CD14-positive monocyte (primary cell): ENCODE results near the gene GNL2. TPM values are rescaled to one million over a fixed set of nuclear protein-coding genes. Genes with fewer than 3 reads are reported as not detected.
"Not testable (repeated sequence)": the region's sequence is repeated elsewhere in the genome, so short reads cannot be mapped to it uniquely, and the experiment has no call there.

ENCODE experiments used
- DNase-seq, 3 donors: peaks; one replicate each; pipeline ENCODE4 v3.0.0-alpha.2; 2011 to 2022
- H2AFZ ChIP-seq: 2 replicates; pipeline ENCODE4 v1.6.0; 2012; ENCODE audit warnings: mild to moderate bottlenecking, low read depth, low read length, inconsistent platforms; ENCODE audit not compliant: insufficient read depth, poor library complexity, severe bottlenecking
- H3K27ac ChIP-seq, 2 donors: 1 replicate in 1 of 2; 2 replicates in 1 of 2; pipeline ENCODE4 v1.5.1; 2012 to 2013; ENCODE audit warnings: low read length in 2 of 2, control low read depth in 1 of 2, inconsistent platforms in 1 of 2, low read depth in 1 of 2, mild to moderate bottlenecking in 1 of 2
- H3K27me3 ChIP-seq, 2 donors: one replicate each; pipeline versions ENCODE4 v1.6.0 to v1.6.1; 2011 to 2013; ENCODE audit warnings: low read length in 2 of 2; ENCODE audit not compliant: control insufficient read depth in 2 of 2, insufficient read depth in 2 of 2
- H3K36me3 ChIP-seq, 2 donors: replicated peaks in 1 of 2; 1 replicate in 1 of 2; 2 replicates in 1 of 2; pipeline versions ENCODE4 v1.5.1 to v1.6.1; 2012 to 2013; ENCODE audit warnings: low read length in 2 of 2, control low read depth in 1 of 2, inconsistent platforms in 1 of 2, mild to moderate bottlenecking in 1 of 2; ENCODE audit not compliant: insufficient read depth in 2 of 2, control insufficient read depth in 1 of 2
- H3K4me1 ChIP-seq, 2 donors: 1 replicate in 1 of 2; 2 replicates in 1 of 2; pipeline versions ENCODE4 v1.5.1 to v1.6.1; 2012 to 2013; ENCODE audit warnings: low read length in 2 of 2, control low read depth in 1 of 2, inconsistent platforms in 1 of 2, mild to moderate bottlenecking in 1 of 2, moderate library complexity in 1 of 2; ENCODE audit not compliant: insufficient read depth in 2 of 2, control insufficient read depth in 1 of 2
- H3K4me2 ChIP-seq: replicated peaks from 2 replicates; pipeline ENCODE3; 2012; ENCODE audit warnings: low read length, moderate library complexity, mild to moderate bottlenecking; ENCODE audit not compliant: poor library complexity, severe bottlenecking; ENCODE audit errors: extremely low read depth
- H3K4me3 ChIP-seq, 3 experiments: fragments of 200-600 bp in 1 of 3; sonication (generic) in 1 of 3; replicated peaks in 1 of 3; 1 replicate in 2 of 3; 2 replicates in 1 of 3; pipeline ENCODE4 v1.5.1; 2011 to 2013; ENCODE audit warnings: low read length in 3 of 3, mild to moderate bottlenecking in 3 of 3, control low read depth in 2 of 3, low read depth in 2 of 3, inconsistent platforms in 1 of 3, moderate library complexity in 1 of 3
- H3K79me2 ChIP-seq: 2 replicates; pipeline ENCODE4 v1.6.0; 2012; ENCODE audit warnings: mild to moderate bottlenecking, control low read depth, inconsistent platforms, low read length, moderate library complexity; ENCODE audit not compliant: insufficient read depth
- H3K9ac ChIP-seq: 2 replicates; pipeline ENCODE4 v1.6.0; 2017; ENCODE audit warnings: low read length, mild to moderate bottlenecking; ENCODE audit not compliant: insufficient read depth, poor library complexity, severe bottlenecking
- H3K9me3 ChIP-seq, 2 donors: replicated peaks in 1 of 2; 1 replicate in 1 of 2; 2 replicates in 1 of 2; pipeline versions ENCODE4 v1.5.1 to v1.6.1; 2012 to 2013; ENCODE audit warnings: low read length in 2 of 2, control low read depth in 1 of 2; ENCODE audit not compliant: control insufficient read depth in 1 of 2, insufficient read depth in 1 of 2
- H4K20me1 ChIP-seq: 2 replicates; pipeline ENCODE4 v1.6.0; 2012; ENCODE audit warnings: mild to moderate bottlenecking, low read length, control low read depth, moderate library complexity; ENCODE audit not compliant: insufficient read depth
- H3K27ac Mint-ChIP-seq, 7 donors: one replicate each; pipeline ENCODE4 v1.8.0; 2020; ENCODE audit warnings: mild to moderate bottlenecking in 7 of 7, mixed read lengths in 7 of 7, moderate library complexity in 6 of 7, inconsistent platforms in 2 of 7
- H3K27me3 Mint-ChIP-seq, 3 donors: one replicate each; pipeline ENCODE4 v1.8.0; 2021 to 2022; ENCODE audit warnings: low read depth in 3 of 3, mild to moderate bottlenecking in 3 of 3, mixed read lengths in 3 of 3, moderate library complexity in 3 of 3, inconsistent platforms in 1 of 3
- H3K36me3 Mint-ChIP-seq, 2 donors: one replicate each; pipeline ENCODE4 v1.8.0; 2020; ENCODE audit warnings: mixed read lengths in 2 of 2, inconsistent platforms in 1 of 2, mild to moderate bottlenecking in 1 of 2
- H3K4me1 Mint-ChIP-seq: one replicate; pipeline ENCODE4 v1.8.0; 2020; ENCODE audit warnings: mild to moderate bottlenecking, mixed read lengths
- H3K4me3 Mint-ChIP-seq, 2 donors: one replicate each; pipeline ENCODE4 v1.8.0; 2020; ENCODE audit warnings: mild to moderate bottlenecking in 2 of 2, mixed read lengths in 2 of 2, moderate library complexity in 1 of 2
- H3K9me3 Mint-ChIP-seq, 7 donors: one replicate each; pipeline ENCODE4 v1.8.0; 2020 to 2022; ENCODE audit warnings: mixed read lengths in 7 of 7, mild to moderate bottlenecking in 6 of 7, moderate library complexity in 6 of 7, inconsistent platforms in 2 of 7
- CTCF ChIP-seq: fragments of 200-600 bp; IDR thresholded peaks from one replicate; pipeline ENCODE4 v1.8.0; 2022; ENCODE audit warnings: antibody characterized with exemption, mild to moderate bottlenecking
- WGBS: methylation state at CpG from one replicate; pipeline ENCODE4 v1.1.5; 2013; ENCODE audit warnings: missing lambda C conversion rate; ENCODE audit not compliant: insufficient coverage; 5-methylcytosine and 5-hydroxymethylcytosine counted together
- intact Hi-C, 2 donors: fragments of 100-400 bp; cut with micrococcal nuclease; formaldehyde crosslinking; loops; one replicate each; pipeline versions ENCODE4 v1.15.0 to v1.15.1; 2023
- polyA plus RNA-seq, 3 donors: library from polyadenylated mRNA; depleted of rRNA in 1 of 3; unstranded in 2 of 3; stranded (reverse) in 1 of 3; fragments of 300-500 nt in 2 of 3; fragments of >200 nt in 1 of 3; fragmentation: Illumina TruSeq in 2 of 3; gene quantifications; 1 replicate in 2 of 3; 2 replicates in 1 of 3; pipeline ENCODE4 v1.2.3, GENCODE V29; 2012 to 2021

Gene GNL2
- polyA plus RNA-seq, 3 donors, result 22.2 to 37.2 (median 35.4) TPM

GRCh38 chr1:37537378-37537777 lies 58.4 kb downstream of the GNL2 start:
- intact Hi-C loops, result no loop called here
- Mint-ChIP-seq H3K4me3 (no peak overlapping the region), H3K27me3 (peaks cover 0 to 2% (median 0%) of the 10 kb centered on the region in 3 donors), H3K9me3 (no peaks in the 10 kb centered on the region), H3K27ac (no peak overlapping the region), H3K36me3 (peaks cover 64 to 79% of the 10 kb centered on the region in 2 donors), H3K4me1 (peaks cover 9% of the 10 kb centered on the region)
- Histone ChIP-seq H2AFZ (no peak overlapping the region), H3K9me3 (no peaks in the 10 kb centered on the region), H3K4me2 (no peak overlapping the region), H4K20me1 (peaks cover 18% of the 10 kb centered on the region), H3K27me3 (no peaks in the 10 kb centered on the region), H3K36me3 (peaks cover 57 to 75% of the 10 kb centered on the region in 2 donors), H3K9ac (no peak overlapping the region), H3K4me1 (peaks cover 3 to 5% of the 10 kb centered on the region in 2 donors), H3K79me2 (peaks cover 7% of the 10 kb centered on the region), H3K4me3 (no peak overlapping the region), H3K27ac (no peak overlapping the region)
- TF ChIP-seq CTCF, result no peak
- no CpG with 5 or more reads among the region's 2 CpGs for WGBS
- no peak for DNase-seq

- Mint-ChIP-seq H3K27ac (peak overlapping the region in 6 of 7 donors; percentile 30 to 87 (median 54)), H3K4me1 (peaks cover 9% of the 10 kb centered on the region), H3K9me3 (no peaks in the 10 kb centered on the region), H3K27me3 (peaks cover 0 to 6% (median 2%) of the 10 kb centered on the region in 3 donors), H3K36me3 (peaks cover 34 to 42% of the 10 kb centered on the region in 2 donors), H3K4me3 (no peak overlapping the region)
- no CpG with 5 or more reads among the region's 4 CpGs for WGBS
- Histone ChIP-seq H4K20me1 (peaks cover 11% of the 10 kb centered on the region), H3K36me3 (peaks cover 25 to 37% of the 10 kb centered on the region in 2 donors), H3K4me3 (no peak overlapping the region), H3K27me3 (no peaks in the 10 kb centered on the region), H3K9ac (no peak overlapping the region), H2AFZ (no peak overlapping the region), H3K27ac (peak overlapping the region in 1 of 2 donors; percentile 61), H3K9me3 (no peaks in the 10 kb centered on the region), H3K4me2 (no peak overlapping the region), H3K4me1 (peaks cover 3 to 5% of the 10 kb centered on the region in 2 donors), H3K79me2 (peaks cover 7% of the 10 kb centered on the region)
- no peak for TF ChIP-seq CTCF
- intact Hi-C loops, result no loop called here
- DNase-seq, result no peak
Observed at GRCh38 chr1:37533317-37534093, 62.2 kb downstream of the GNL2 start.

- H3K27ac Mint-ChIP-seq, result peak overlapping the region in 1 of 7 donors; percentile 26
- H4K20me1 ChIP-seq, H3K27ac ChIP-seq, intact Hi-C loops, H3K9me3 ChIP-seq, DNase-seq, H3K9ac ChIP-seq, H3K4me1 Mint-ChIP-seq, H3K4me1 ChIP-seq, H3K4me3 Mint-ChIP-seq, H3K27me3 ChIP-seq, H3K4me2 ChIP-seq, H3K4me3 ChIP-seq, H3K9me3 Mint-ChIP-seq, H3K27me3 Mint-ChIP-seq, H2AFZ ChIP-seq, H3K79me2 ChIP-seq: not testable (repeated sequence)
- H3K36me3 ChIP-seq, result peaks cover 16 to 28% of the 10 kb centered on the region in 2 donors
- 93% methylated on average over 2 of the region's 4 CpGs for WGBS
- H3K36me3 Mint-ChIP-seq, result peaks cover 26 to 33% of the 10 kb centered on the region in 2 donors
Observed at GRCh38 chr1:37532418-37533156, 63.1 kb downstream of the GNL2 start.
